ENCODE measurements around the gene ZNF689.
"Not testable (repeated sequence)": the region's sequence is repeated elsewhere in the genome, so short reads cannot be mapped to it uniquely, and the experiment has no call there.

Gene ZNF689

GRCh38 chr16:30600215-30600614, 10.0 kb downstream of the ZNF689 start:
- DNase-seq (ENCODE audit: low read depth in 3 of 3) = no peak

- no peak for DNase-seq (ENCODE audit: low read depth in 3 of 3)
These were observed 17.3 kb downstream of the ZNF689 start for GRCh38 chr16:30592871-30593270.

- not testable (repeated sequence) for DNase-seq (ENCODE audit: low read depth in 3 of 3)
These were observed 19.3 kb downstream of the ZNF689 start for GRCh38 chr16:30590869-30591268.

GRCh38 chr16:30589582-30589981, 20.6 kb downstream of the ZNF689 start:
- DNase-seq (ENCODE audit: low read depth in 3 of 3) = not testable (repeated sequence)

GRCh38 chr16:30588651-30589050, 21.5 kb downstream of the ZNF689 start:
- DNase-seq (ENCODE audit: low read depth in 3 of 3) = no peak

- peak; percentile 77 to 89 (median 83) for DNase-seq (ENCODE audit: low read depth in 3 of 3)
These were observed 24.6 kb downstream of the ZNF689 start, which contains the start of gene ZNF785 for GRCh38 chr16:30585400-30586191. Gene ZNF785 (minus strand): TSS chr16:30585697. CDS start chr16:30585611, 86 bp downstream.

GRCh38 chr16:30585022-30585399, 25.2 kb downstream of the ZNF689 start:
- DNase-seq (ENCODE audit: low read depth in 3 of 3) = no peak

- no peak for DNase-seq (ENCODE audit: low read depth in 3 of 3)
These were observed 27.4 kb downstream of the ZNF689 start for GRCh38 chr16:30582611-30583340.

- no peak for DNase-seq (ENCODE audit: low read depth in 3 of 3)
These were observed 28.7 kb downstream of the ZNF689 start for GRCh38 chr16:30581457-30581856.

- no peak for DNase-seq (ENCODE audit: low read depth in 3 of 3)
These were observed 35.5 kb downstream of the ZNF689 start for GRCh38 chr16:30574678-30575077.

GRCh38 chr16:30571445-30572322, 38.5 kb downstream of the ZNF689 start, which contains the start of gene ZNF688:
Gene ZNF688 (minus strand): TSS chr16:30571714. CDS start chr16:30571629, 85 bp downstream.
- DNase-seq (ENCODE audit: low read depth in 3 of 3) = peak; percentile 79 to 92 (median 87)

- no peak for DNase-seq (ENCODE audit: low read depth in 3 of 3)
These were observed 39.3 kb downstream of the ZNF689 start for GRCh38 chr16:30570636-30571444.

GRCh38 chr16:30569746-30570635, 40.2 kb downstream of the ZNF689 start:
- DNase-seq (ENCODE audit: low read depth in 3 of 3) = no peak

GRCh38 chr16:30569281-30569680, 40.9 kb downstream of the ZNF689 start:
- no peak for DNase-seq (ENCODE audit: low read depth in 3 of 3)

GRCh38 chr16:30567991-30568638, 42.1 kb downstream of the ZNF689 start:
- peak in 1 of 3 experiments; percentile 34 for DNase-seq (ENCODE audit: low read depth in 3 of 3)

- peak in 2 of 3 experiments; percentile 57 to 61 for DNase-seq (ENCODE audit: low read depth in 3 of 3)
These were observed 42.8 kb downstream of the ZNF689 start for GRCh38 chr16:30567160-30567990.

- no peak for DNase-seq (ENCODE audit: low read depth in 3 of 3)
These were observed 43.7 kb downstream of the ZNF689 start for GRCh38 chr16:30566531-30566930.

GRCh38 chr16:30565984-30566383, 44.2 kb downstream of the ZNF689 start:
- no peak for DNase-seq (ENCODE audit: low read depth in 3 of 3)

Measured in stimulated activated CD4-positive, alpha-beta T cell treated with anti-CD3 and anti-CD28 coated beads, TNF-alpha, amount 100 ng/mL, for 4 hours (primary cell).